PFSK-1 (cell line): ENCODE results near the gene RGS6.

Experiments used
- POLR2AphosphoS5 ChIP-seq: IDR thresholded peaks from 2 replicates; pipeline ENCODE4 v1.6.1; 2012; ENCODE audit warnings: low read depth, mild to moderate bottlenecking, control low read depth, low read length, moderate library complexity
- REST ChIP-seq, 2 experiments: IDR thresholded peaks; 2 replicates each; pipeline versions ENCODE4 v1.6.1 to v1.8.0; 2011 to 2012; ENCODE audit warnings: low read depth in 2 of 2, low read length in 2 of 2, control low read depth in 1 of 2, inconsistent platforms in 1 of 2, mild to moderate bottlenecking in 1 of 2, moderate library complexity in 1 of 2; ENCODE audit not compliant: insufficient read depth in 1 of 2
- SIN3A ChIP-seq: IDR thresholded peaks from 2 replicates; pipeline ENCODE4 v1.6.1; 2012; ENCODE audit warnings: mild to moderate bottlenecking, low read length, moderate library complexity, borderline replicate concordance; ENCODE audit not compliant: insufficient read depth
- TAF1 ChIP-seq: IDR thresholded peaks from 2 replicates; pipeline ENCODE4 v1.6.1; 2012; ENCODE audit warnings: low read length, control low read depth, borderline replicate concordance; ENCODE audit not compliant: insufficient read depth

DNA sequence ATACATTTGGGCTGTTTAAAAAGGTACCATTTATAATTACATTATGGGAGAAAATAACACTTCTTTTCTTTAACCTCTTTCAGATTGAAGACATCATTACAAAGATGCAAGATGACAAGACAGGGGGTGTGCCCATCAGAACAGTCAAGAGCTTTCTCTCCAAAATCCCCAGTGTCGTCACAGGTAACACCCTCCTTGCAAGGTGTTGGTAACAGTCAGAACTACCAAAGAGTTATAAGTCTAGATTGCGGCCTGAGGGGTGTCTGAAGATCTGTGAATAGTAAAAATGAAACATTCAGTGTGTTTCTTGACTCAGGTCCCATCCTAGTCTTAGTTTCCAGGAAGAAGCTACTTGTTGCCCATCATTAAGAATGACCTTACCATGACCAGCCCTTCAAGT, 419.8 kb downstream of the RGS6 start:
- TF ChIP-seq POLR2AphosphoS5 (no peak), REST (IDR thresholded peaks at IDR 0.05; ENCODE audit: insufficient read depth in 1 of 2, low read depth in 2 of 2, low read length in 2 of 2) (no peak), TAF1 (no peak), SIN3A (no peak)
